ENCODE data around the gene SH3YL1. TPM values are rescaled to one million over a fixed set of nuclear protein-coding genes. Genes with fewer than 3 reads are reported as not detected.
A peak's percentile ranks its signal among the peaks of the same experiment; 100 is the strongest.

SH3YL1 gene
- total RNA-seq, 1 experiment from 2014 or later: 21.9 TPM

DNA sequence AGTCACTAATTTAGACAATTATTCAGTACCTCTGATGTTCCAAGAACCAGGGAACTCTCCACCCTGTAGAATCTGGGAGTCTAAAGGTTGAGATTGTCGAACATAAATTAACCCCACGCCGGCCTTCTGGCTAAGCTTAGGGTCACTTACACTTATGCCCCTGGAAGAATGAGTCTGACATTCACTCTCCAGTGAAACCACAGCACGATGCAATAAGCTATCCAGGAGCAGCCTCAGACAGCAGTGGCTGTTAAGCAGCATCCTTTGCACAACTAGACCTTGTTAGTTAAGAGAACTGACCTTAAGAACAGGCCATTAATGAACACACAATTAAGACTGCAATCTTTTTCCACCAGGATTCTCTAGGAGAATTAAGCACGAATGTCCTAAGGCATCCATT lies 25.0 kb downstream of the SH3YL1 start:
- DNase-seq (ENCODE audit: low read depth, low spot score): no peak
- in situ Hi-C loops (cut with HindIII; ENCODE audit: low pct_unique_long_range_greater_than_20kb, low sequenced_read_pairs): no loop called here

DNA sequence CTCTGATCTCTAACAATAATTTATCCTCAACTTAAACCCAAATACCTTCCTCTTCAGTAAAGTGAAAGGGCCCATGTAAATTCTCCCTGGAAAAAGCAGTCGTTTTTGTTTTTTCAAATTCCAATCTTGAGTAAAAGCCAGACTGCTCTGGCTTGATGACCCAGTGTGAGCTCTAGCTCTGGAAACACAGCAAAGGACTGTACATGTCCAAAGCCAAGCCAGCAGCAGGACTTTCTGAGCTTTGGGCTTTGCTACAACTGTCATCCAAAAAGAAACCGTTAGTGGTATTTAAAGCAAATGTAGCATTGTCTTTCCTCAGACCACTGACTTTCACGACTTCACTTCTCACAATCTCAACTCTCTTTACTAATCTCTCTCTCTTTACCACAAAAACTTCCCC lies 25.4 kb downstream of the SH3YL1 start:
- in situ Hi-C loops (cut with HindIII; ENCODE audit: low pct_unique_long_range_greater_than_20kb, low sequenced_read_pairs): no loop called here

DNA sequence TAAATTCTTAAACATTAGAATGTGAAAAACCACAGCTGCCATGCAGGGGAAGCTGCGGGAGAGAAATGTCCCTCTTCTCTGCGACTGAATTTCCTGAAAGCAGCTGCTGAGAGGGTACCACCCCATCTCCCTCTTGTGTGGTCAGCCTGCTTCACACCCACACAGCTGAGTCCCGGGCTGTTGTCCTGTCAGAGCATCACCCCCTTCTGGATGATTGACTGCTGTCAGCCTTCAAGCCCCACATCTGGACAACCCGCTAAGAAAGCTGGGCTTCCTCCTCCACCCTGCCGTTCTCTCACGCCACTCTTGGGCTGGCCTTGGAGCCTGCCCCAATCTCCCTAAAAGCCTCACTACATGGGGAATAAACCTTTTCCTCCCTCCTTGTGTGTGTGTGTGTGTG lies 26.0 kb downstream of the SH3YL1 start:
- in situ Hi-C loops (cut with HindIII; ENCODE audit: low pct_unique_long_range_greater_than_20kb, low sequenced_read_pairs): no loop called here
- no peak for DNase-seq (ENCODE audit: low read depth, low spot score)

More for the DNA sequence above, 25.4 kb downstream of the SH3YL1 start:
- no peak for DNase-seq (ENCODE audit: low read depth, low spot score)

DNA sequence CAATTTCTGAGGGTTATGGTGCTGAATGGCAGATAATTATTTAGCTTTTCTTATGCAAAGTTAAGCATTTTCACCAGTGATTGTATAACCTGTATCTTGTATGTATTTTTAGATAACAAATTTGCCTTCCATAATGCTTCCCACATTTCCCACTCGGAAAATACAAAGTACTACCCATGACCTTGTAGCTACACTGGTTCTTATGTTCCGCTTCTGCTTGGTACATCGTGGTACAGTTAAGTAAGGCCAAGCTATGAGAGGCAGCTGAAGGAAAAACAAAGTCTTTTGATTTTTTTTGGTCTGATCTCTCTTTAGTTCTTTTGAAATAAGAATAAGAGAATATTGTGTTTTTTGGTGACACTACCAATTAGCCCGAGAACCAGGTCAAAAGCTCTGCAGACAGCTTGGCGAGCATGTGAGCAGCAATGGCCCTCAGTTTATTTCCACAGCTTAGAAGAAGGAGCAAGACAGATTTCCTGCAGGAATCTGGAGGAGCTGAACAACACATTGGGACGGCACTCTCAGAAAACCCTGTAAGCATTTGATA lies 26.8 kb downstream of the SH3YL1 start:
- no peak for DNase-seq (ENCODE audit: low read depth, low spot score)
- in situ Hi-C loops (cut with HindIII; ENCODE audit: low pct_unique_long_range_greater_than_20kb, low sequenced_read_pairs): no loop called here

DNA sequence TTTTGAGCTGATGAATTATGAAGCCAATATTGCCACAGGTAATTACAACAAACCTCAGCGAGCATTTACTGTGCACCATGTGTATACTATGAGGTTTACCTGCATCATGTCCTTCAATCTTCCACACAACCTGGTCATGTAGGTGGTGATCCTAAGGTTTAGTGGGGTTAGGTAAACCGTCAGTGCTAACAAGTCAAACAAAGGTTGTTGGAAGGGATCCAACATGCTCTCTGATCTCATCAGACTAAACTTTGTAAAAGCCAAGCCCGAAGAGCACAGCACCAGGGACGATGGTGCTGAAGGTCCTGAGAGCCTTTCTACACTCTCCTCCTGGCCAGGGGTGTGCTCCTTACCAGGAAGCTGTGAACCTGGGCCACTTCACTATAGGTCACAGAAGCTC lies 29.4 kb downstream of the SH3YL1 start:
- DNase-seq (ENCODE audit: low read depth, low spot score): no peak
- in situ Hi-C loops (cut with HindIII; ENCODE audit: low pct_unique_long_range_greater_than_20kb, low sequenced_read_pairs): no loop called here

DNA sequence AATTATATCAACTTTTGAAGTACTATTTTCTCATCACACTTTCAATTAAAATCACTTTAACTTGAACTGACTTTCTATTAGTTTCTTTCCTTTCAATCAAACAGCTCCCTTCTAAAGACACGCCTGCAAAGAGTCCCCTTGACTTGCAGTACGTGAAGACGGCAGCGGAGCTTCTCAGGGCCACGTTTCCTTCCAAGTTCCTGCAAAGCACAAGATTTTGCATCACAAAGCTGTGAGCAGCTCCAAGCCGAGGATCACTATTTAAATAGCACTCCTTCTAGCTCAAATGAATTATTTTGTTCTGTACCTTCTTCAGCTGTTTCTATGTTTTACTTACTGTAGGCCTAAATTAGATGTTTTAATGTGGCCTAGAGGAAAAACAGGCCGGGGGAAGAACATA lies 30.8 kb downstream of the SH3YL1 start:
- DNase-seq (ENCODE audit: low read depth, low spot score): no peak
- in situ Hi-C loops (cut with HindIII; ENCODE audit: low pct_unique_long_range_greater_than_20kb, low sequenced_read_pairs): no loop called here

DNA sequence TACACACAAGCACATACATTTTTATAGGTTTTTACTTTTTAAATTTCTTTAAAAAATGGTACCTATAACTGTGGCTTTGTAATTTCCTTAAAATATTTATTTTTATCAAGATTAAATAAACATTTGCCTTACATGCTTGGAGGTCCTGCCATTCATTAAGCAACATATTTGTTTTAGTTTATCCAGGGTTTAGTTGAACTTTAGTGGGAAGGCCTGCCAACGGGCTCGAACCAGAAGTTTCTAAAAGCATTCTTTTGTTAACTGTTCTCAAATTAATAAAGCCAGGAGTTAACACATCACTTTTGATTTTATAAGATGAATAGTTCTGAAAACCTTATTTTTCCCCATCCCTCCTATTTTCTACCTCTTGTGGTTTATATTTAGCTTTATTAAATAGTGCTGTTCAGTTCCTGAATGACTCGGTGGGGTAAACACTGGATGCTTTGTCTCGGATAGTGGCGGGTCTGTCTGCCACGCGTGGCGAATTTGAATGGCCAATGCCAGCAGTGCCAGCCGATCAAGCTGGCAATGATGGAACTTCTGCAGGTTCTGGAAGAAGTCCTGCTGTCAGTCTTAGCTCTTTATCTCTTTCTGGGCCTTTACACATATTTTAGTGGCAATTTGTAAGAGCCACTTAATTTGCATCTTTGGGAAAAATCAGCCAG lies 32.2 kb downstream of the SH3YL1 start:
- DNase-seq (ENCODE audit: low read depth, low spot score): peak; percentile 37
- in situ Hi-C loops (cut with HindIII; ENCODE audit: low pct_unique_long_range_greater_than_20kb, low sequenced_read_pairs): no loop called here

DNA sequence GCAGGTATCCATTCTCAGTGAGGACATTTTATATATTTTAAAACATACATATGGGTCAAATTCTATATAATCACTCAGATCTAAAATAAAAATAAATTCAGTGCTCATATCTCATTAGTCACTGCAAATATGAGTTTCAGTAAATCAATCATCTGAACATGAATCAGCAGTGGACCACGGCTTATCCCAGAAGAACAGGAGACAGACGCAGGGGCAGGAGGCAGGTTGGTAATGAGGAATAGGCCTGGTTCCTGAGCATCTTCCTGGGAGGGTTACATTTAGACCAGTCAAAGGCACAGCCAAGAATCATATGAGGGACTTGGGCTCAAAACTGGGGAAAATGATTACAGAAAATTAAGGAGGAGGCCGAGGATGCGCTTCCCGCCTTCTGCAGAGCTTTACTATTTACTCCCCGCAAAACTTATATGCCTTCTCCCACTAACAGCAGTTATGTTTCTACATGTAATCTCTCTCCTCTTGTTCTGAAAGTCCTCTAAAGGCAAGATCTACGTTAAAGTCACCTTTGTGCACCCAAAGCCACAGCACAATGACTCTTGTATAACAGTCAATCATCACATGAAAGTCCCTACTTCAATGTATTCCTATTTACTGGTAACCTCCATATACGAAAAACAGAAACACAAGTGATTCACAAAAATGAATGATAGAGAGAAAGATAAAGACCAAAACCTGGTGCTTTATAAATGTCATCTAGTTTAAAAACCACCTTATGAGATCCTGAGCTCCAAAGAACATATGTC lies 35.1 kb downstream of the SH3YL1 start:
- no peak for DNase-seq (ENCODE audit: low read depth, low spot score)
- in situ Hi-C loops (cut with HindIII; ENCODE audit: low pct_unique_long_range_greater_than_20kb, low sequenced_read_pairs): no loop called here

DNA sequence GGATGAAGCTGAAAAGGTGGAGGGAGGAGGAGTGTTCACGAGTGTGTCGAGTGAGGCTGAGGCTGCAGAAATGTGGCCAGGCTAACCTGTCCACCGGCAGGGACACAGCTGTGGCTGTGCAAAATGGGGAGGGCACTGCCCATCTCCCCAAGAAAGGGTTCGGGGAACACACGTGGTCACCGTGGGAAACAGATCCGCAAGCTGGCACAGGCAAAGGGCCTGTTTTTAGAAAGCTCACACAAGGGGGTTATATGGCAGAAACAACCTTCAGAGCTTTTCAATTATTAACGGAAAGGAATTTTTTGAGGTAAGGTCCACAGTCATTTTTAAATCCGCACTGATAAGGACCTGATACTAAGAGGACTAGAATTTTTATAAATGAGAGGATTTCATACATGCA lies 35.7 kb downstream of the SH3YL1 start:
- in situ Hi-C loops (cut with HindIII; ENCODE audit: low pct_unique_long_range_greater_than_20kb, low sequenced_read_pairs): no loop called here
- no peak for DNase-seq (ENCODE audit: low read depth, low spot score)

DNA sequence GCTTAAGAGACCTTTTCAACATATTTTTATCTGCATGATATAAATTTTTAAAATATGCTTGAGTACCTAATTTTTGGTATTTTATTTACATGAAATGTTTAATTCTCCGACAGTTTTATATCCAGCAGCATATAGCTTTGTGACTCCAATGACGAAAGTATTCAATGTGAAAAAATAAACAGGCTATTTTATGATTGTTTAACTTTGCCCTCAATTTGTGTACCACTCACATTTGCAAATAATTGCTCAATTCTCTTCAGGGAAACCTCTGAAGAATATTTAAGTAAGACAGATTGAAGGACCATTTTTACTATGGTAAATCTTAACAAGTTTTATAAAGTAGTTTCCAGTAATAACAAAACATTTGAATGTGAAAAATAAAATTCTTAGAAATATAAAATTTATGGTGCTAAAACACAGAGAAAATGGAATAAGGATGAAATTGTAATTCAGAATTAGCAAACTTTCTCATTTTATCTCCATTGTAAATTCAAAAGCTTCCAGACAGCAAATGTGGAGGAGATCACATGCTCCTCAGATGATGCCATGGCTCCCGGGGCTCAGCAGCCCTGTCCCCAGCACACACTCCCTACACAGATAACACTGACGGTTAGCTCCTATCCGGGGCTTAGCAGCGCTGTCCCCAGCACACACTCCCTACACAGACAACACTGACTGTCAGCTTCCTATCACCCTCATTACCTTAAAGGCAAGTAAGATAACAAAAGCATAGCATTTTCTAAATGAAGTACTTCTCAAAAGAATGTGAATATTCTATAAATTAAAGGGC lies 39.7 kb downstream of the SH3YL1 start:
- in situ Hi-C loops (cut with HindIII; ENCODE audit: low pct_unique_long_range_greater_than_20kb, low sequenced_read_pairs): no loop called here
- no peak for DNase-seq (ENCODE audit: low read depth, low spot score)

DNA sequence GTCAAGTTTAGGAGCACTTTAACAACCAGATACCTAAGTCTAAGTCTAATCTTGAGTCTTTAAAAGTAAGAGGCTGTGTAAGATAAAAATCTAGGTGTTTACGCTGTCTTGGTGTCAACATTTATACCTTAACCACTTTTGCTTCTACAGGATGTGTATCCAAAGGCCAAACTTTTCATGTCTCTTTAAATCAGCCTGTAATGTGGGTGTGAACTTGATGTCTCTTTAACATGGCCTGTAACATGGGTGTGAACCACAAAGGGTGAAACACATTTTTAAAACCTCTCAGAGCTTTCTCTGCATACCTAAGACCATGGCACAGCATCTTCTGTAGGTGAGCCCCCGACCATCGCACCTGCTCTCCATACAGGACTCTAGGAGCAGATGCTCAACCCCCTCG lies 40.4 kb downstream of the SH3YL1 start:
- in situ Hi-C loops (cut with HindIII; ENCODE audit: low pct_unique_long_range_greater_than_20kb, low sequenced_read_pairs): no loop called here
- DNase-seq (ENCODE audit: low read depth, low spot score): no peak

DNA sequence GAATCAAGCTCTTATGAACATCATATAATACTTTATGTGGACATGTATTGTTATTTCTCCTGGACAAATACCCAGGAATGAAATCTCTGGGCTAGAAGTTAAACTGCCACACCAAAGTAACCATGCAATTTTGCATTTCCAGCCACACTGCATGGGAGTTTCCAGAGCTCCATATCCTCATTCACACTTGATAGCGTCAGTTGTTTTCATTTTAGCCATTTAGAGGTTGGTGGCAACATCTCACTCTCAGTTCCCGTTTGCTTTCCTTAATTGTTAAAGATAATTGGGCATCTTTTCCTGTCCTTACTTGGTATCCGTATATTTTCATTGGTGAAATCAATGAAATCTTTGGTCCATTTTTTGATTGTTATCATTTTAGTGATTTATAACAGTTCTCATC lies 47.8 kb downstream of the SH3YL1 start:
- in situ Hi-C loops (cut with HindIII; ENCODE audit: low pct_unique_long_range_greater_than_20kb, low sequenced_read_pairs): no loop called here
- no peak for DNase-seq (ENCODE audit: low read depth, low spot score)

DNA sequence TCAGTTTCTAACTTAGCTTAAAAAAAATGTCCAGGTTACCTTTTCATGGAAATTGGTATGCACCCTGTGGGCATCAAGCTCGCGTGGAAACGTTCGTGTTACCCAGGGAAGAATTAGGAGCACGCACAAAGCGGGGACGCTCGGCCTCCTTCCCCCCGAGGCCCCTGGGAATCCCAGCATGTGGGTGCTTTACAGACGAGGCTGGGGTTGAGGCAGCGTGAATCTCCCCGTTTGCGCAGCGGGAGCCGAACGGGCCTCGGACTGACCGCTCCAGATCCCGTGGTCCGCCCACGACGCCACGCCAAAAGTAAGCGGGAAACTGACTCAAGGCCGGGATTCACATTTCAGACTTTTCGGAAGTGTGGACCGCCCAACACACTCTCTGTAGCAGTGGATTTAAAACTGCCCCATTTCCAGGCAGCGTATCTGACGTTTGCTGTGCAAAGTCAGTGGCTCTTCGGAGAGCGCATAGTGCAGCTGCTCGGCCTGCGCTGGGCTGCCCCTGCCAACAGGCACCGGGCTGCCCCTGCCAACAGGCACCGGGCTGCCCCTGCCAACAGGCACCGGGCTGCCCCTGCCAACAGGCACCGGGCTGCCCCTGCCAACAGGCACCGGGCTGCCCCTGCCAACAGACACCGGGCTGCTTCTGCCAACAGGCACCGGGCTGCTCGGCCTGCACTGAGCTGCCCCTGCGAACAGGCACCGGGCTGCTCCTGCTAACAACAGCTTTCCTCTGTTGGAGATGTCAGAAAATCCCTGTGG lies 49.7 kb downstream of the SH3YL1 start:
- in situ Hi-C loops (cut with HindIII; ENCODE audit: low pct_unique_long_range_greater_than_20kb, low sequenced_read_pairs): no loop called here
- DNase-seq (ENCODE audit: low read depth, low spot score): no peak

DNA sequence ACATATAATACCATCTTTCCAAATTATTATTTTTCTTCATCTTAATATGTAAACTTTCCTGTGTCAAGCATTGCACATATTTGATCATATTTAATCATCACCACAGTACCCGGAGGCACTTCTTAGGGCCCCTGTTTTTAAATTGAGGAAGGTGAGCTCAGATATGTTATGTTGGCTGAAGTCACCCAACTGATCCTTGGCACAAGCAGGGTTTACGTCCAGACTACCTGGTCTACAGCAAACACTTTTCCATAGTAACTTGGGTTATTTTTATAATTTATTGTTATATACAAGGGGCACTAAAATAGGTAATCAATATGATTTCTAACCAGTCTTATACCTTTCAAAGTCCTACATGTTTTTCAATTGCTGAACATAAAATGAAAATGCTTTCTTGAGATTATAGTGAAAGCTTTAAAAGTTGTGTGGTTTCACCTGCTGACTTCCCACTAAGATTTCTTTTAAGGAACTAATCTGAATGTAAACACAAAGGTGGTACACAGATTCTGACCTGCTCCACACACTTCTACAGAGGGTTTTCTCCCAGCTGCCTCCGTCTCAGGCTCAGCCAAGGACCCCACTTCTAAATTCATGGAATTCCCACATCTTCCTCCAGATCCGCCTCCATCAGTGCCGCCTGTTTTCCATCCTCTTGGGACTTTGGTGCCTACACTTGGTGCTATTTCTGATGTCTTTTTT lies 52.2 kb downstream of the SH3YL1 start:
- DNase-seq (ENCODE audit: low read depth, low spot score): no peak
- in situ Hi-C loops (cut with HindIII; ENCODE audit: low pct_unique_long_range_greater_than_20kb, low sequenced_read_pairs): no loop called here

DNA sequence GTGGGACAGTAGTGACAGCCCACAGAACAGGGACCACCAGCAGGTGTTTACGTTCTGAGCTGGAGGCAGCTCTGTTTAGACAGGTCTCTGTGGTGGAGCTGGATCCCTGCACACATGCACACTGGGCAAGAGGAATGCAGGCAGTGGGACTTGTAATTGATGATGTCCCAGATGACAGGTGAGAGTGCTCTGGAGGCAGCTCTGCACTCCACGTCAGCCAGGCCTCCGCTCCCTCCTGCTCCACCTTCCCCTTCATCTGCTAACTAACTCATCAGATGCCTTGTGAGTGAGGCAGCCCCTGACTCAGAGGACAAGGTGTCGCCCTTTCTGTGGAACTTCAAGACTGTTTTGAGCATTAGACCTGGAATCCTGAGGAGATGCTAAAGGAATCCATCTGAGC lies 53.2 kb downstream of the SH3YL1 start:
- no peak for DNase-seq (ENCODE audit: low read depth, low spot score)
- in situ Hi-C loops (cut with HindIII; ENCODE audit: low pct_unique_long_range_greater_than_20kb, low sequenced_read_pairs): no loop called here

DNA sequence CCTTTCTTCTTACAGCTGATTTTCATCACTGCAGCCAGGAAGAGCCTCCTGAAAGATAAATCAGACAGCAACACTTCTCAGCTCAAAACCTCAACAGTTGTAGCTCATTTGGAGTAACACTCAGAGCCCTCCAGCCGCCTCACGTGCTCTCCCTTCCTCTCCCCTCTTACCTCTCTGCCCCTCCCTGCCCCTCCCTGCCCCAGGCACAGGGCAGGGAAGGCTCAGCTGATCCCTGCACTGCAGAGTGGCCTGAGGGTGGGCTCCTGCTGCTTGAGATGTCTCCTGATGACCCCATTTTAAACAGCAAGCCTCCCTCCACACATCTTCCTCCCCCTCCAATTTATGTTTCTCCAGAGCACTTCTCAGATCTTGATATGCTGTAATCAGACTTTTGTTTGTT lies 54.4 kb downstream of the SH3YL1 start:
- in situ Hi-C loops (cut with HindIII; ENCODE audit: low pct_unique_long_range_greater_than_20kb, low sequenced_read_pairs): no loop called here
- no peak for DNase-seq (ENCODE audit: low read depth, low spot score)

DNA sequence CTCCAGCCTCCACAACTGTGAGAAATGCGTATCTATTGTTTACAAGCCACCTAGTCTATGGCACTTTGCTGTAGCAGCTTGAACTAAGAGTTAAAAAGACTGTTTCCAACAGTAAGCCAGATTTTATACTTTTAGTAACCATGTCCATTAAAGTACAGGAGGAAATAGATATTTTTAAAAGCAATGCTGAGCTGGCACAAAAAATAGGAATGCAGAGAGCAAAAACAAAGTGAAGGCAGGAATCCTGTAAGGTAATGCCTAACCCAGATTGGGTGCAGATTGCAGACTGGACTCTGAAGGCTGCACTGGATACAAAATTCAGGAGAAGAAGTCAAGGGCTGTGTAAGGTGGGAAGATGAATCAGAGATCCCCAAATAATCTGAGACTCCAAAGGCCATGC lies 55.5 kb downstream of the SH3YL1 start:
- in situ Hi-C loops (cut with HindIII; ENCODE audit: low pct_unique_long_range_greater_than_20kb, low sequenced_read_pairs): no loop called here
- no peak for DNase-seq (ENCODE audit: low read depth, low spot score)

Measured in SK-MEL-5 (cell line).